ENCODE results near the gene PDLIM7. TPM values are rescaled to one million over a fixed set of nuclear protein-coding genes. Genes with fewer than 3 reads are reported as not detected.

PDLIM7 gene
- total and polyA plus RNA-seq, 10 of the 15 experiments (the other 5 are each of a cell fraction or from before 2014, with no cell fraction given): 0.82 to 36.6 (median 19.3) TPM

DNA sequence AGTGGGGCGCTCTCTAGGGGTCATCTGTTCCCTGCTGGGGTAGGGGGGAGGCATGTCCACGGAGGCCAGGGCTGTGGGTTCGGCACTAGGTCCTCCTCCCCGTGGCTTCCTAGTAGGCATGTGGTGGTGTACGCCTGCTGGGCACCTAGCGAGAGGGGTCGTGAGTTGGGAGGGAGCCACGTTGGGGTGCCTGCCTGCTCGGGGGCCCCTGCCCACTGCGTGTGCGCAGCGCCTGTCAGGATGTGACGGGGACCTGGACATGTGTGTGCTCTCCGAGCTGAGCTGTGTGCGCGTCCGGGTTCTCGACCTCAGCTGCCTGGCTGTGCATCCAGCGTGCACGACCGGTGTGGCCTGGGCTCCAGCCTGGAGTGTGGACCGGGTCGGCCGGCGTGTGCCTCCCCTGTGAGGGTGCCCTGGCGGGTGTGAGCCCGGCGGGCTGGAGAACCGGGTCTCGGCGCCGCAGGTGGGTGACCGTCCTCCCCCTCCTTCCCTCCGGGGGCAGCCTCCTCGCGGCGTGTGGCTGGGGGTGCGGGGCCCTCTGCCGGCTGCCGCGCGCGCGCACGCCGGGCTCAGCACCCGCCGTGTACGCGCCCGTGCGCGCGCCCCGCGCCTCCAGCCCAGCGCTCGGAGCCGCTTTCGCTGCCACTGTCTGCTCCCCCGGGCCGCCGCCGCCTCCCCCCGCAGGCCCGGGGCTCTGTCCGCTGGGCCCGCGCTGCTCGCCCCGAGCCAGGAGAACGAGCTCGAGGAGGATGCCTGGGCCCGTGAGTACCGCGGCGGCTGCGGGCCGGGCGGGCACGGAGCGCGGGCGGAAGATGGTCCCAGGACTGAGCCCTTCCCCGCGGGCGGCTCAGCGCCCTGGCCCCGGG lies 51.0 kb downstream of the PDLIM7 start, which contains the start of gene PRR7 (continued):
- TF ChIP-seq, protein P1, sequence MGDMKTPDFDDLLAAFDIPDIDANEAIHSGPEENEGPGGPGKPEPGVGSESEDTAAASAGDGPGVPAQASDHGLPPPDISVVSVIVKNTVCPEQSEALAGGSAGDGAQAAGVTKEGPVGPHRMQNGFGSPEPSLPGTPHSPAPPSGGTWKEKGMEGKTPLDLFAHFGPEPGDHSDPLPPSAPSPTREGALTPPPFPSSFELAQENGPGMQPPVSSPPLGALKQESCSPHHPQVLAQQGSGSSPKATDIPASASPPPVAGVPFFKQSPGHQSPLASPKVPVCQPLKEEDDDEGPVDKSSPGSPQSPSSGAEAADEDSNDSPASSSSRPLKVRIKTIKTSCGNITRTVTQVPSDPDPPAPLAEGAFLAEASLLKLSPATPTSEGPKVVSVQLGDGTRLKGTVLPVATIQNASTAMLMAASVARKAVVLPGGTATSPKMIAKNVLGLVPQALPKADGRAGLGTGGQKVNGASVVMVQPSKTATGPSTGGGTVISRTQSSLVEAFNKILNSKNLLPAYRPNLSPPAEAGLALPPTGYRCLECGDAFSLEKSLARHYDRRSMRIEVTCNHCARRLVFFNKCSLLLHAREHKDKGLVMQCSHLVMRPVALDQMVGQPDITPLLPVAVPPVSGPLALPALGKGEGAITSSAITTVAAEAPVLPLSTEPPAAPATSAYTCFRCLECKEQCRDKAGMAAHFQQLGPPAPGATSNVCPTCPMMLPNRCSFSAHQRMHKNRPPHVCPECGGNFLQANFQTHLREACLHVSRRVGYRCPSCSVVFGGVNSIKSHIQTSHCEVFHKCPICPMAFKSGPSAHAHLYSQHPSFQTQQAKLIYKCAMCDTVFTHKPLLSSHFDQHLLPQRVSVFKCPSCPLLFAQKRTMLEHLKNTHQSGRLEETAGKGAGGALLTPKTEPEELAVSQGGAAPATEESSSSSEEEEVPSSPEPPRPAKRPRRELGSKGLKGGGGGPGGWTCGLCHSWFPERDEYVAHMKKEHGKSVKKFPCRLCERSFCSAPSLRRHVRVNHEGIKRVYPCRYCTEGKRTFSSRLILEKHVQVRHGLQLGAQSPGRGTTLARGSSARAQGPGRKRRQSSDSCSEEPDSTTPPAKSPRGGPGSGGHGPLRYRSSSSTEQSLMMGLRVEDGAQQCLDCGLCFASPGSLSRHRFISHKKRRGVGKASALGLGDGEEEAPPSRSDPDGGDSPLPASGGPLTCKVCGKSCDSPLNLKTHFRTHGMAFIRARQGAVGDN (IDR thresholded peaks at IDR 0.05): peak; percentile 21; the same call in 1 of the 2 replicates
- TF ChIP-seq POLR2AphosphoS5 (IDR thresholded peaks at IDR 0.05; ENCODE audit: low read length): peak; percentile 73; the same call in 1 of the 2 replicates
- TF ChIP-seq SIX5 (IDR thresholded peaks at IDR 0.05; ENCODE audit: low read depth, low read length, severe bottlenecking): no peak
- TF ChIP-seq NFYA (IDR thresholded peaks at IDR 0.05; ENCODE audit: borderline replicate concordance, low read depth, low read length): no peak
- TF ChIP-seq POU2F2 (IDR thresholded peaks at IDR 0.05; ENCODE audit: borderline replicate concordance, low read depth, low read length): peak; percentile 44; the same call in 1 of the 3 replicates
- TF ChIP-seq NR2C1 (IDR thresholded peaks at IDR 0.05): no peak
- no peak for TF ChIP-seq ZNF384 (IDR thresholded peaks at IDR 0.05; ENCODE audit: borderline replicate concordance, low read depth, low read length)
- TF ChIP-seq ASH2L (IDR thresholded peaks at IDR 0.05; ENCODE audit: borderline replicate concordance, low read depth): no peak
- TF ChIP-seq IKZF2 (IDR thresholded peaks at IDR 0.05): no peak
- TF ChIP-seq, protein P2, sequence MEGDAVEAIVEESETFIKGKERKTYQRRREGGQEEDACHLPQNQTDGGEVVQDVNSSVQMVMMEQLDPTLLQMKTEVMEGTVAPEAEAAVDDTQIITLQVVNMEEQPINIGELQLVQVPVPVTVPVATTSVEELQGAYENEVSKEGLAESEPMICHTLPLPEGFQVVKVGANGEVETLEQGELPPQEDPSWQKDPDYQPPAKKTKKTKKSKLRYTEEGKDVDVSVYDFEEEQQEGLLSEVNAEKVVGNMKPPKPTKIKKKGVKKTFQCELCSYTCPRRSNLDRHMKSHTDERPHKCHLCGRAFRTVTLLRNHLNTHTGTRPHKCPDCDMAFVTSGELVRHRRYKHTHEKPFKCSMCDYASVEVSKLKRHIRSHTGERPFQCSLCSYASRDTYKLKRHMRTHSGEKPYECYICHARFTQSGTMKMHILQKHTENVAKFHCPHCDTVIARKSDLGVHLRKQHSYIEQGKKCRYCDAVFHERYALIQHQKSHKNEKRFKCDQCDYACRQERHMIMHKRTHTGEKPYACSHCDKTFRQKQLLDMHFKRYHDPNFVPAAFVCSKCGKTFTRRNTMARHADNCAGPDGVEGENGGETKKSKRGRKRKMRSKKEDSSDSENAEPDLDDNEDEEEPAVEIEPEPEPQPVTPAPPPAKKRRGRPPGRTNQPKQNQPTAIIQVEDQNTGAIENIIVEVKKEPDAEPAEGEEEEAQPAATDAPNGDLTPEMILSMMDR (IDR thresholded peaks at IDR 0.05 in 2 of 3, conservative IDR thresholded peaks at IDR 0.05 in 1 of 3; ENCODE audit: control insufficient read depth in 2 of 3, extremely low read depth in 1 of 3, insufficient read depth in 1 of 3, low read depth in 3 of 3, low read length in 3 of 3): peak in 1 of 3 experiments; percentile 26; a peak in 1 of 6 replicates
- TF ChIP-seq, protein P3, sequence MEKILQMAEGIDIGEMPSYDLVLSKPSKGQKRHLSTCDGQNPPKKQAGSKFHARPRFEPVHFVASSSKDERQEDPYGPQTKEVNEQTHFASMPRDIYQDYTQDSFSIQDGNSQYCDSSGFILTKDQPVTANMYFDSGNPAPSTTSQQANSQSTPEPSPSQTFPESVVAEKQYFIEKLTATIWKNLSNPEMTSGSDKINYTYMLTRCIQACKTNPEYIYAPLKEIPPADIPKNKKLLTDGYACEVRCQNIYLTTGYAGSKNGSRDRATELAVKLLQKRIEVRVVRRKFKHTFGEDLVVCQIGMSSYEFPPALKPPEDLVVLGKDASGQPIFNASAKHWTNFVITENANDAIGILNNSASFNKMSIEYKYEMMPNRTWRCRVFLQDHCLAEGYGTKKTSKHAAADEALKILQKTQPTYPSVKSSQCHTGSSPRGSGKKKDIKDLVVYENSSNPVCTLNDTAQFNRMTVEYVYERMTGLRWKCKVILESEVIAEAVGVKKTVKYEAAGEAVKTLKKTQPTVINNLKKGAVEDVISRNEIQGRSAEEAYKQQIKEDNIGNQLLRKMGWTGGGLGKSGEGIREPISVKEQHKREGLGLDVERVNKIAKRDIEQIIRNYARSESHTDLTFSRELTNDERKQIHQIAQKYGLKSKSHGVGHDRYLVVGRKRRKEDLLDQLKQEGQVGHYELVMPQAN (conservative IDR thresholded peaks at IDR 0.05): peak; percentile 42; the same call in 1 of the 2 replicates
- no peak for TF ChIP-seq RBBP5 (conservative IDR thresholded peaks at IDR 0.05)
- TF ChIP-seq PML (IDR thresholded peaks at IDR 0.05; ENCODE audit: low read length): no peak
- 0 out of 4 replicates have a peak, but pooled peaks of 1 of the 2 experiments have one; percentile 17 for TF ChIP-seq ETV6 (conservative IDR thresholded peaks at IDR 0.05 in 1 of 2, IDR thresholded peaks at IDR 0.05 in 1 of 2; ENCODE audit: borderline replicate concordance in 1 of 2, low read depth in 1 of 2)
- TF ChIP-seq IRF4 (IDR thresholded peaks at IDR 0.05; ENCODE audit: low read depth, low read length): peak; percentile 37; the same call in 1 of the 2 replicates
- TF ChIP-seq ZNF274 (IDR thresholded peaks at IDR 0.05; ENCODE audit: insufficient read depth, insufficient read length): no peak
- peak; percentile 37; the same call in 1 of the 2 replicates for TF ChIP-seq YY1 (IDR thresholded peaks at IDR 0.05; ENCODE audit: low read depth, low read length)

All from GM12878 (cell line).